ENCODE data around the gene BMPR1B.

DNA sequence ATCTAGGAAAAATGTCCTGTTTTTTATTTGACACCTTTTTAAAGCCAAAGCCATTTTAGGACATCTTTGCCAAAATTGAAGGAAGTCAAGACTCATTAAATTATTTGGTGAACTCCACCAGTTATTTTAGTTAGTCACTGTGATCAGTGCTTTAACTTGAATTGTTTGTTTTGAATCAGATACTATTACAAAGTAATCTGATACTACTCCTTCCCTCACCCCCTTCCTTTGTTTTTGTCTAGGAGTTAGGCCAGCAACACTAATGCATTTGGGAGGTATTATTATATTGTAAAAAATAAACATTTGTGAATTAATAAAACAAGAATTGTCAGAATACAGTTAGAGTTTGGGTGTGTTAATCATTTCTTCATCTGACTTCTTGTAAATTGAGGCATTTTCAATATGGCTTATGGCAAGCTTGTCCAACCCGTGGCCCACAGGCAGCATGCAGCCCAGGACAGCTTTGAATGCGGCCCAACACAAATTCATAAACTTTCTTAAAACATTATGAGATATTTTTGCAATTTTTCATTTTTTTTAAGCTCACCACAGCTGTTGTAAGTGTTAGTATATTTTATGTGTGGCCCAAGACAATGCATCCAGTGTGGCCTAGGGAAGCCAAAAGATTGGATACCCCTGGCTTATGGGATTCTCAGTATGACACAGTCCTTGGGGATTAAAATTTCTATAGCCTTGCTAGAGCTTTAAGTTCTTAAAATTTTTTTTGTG lies 182.2 kb downstream of the BMPR1B start:
- TF ChIP-seq CTCF (IDR thresholded peaks at IDR 0.05; ENCODE audit: low read depth, low read length, poor library complexity, severe bottlenecking) (no peak), EZH2phosphoT487 (IDR thresholded peaks at IDR 0.05; ENCODE audit: borderline replicate concordance, low read length) (no peak)

All from DOHH2 (cell line).